K562 (cell line): ENCODE measurements around the gene C9.

Source experiments
- DIDO1 ChIP-seq: fragments of 450-650 bp; IDR thresholded peaks from 2 replicates; pipeline ENCODE4 v1.6.1; 2016; ENCODE audit warnings: low read depth, missing biosample characterization, missing genetic modification characterization
- DMBX1 ChIP-seq: fragments of 250-450 bp; sonication (Bioruptor Pico); IDR thresholded peaks from 2 replicates; pipeline ENCODE4 v1.8.0; 2022; ENCODE audit warnings: inconsistent platforms, mild to moderate bottlenecking, moderate library complexity, borderline replicate concordance
- JUNB ChIP-seq: fragments of 450-650 bp; formaldehyde crosslinking; conservative IDR thresholded peaks from 2 replicates; pipeline ENCODE4 v1.4.0; 2020; ENCODE audit warnings: mild to moderate bottlenecking
- KDM2B ChIP-seq: fragments of 250-450 bp; sonication (Bioruptor Pico); IDR thresholded peaks from 2 replicates; pipeline ENCODE4 v1.8.0; 2021; ENCODE audit warnings: mild to moderate bottlenecking, moderate library complexity
- POLR2A ChIP-seq: fragments of 450-650 bp; conservative IDR thresholded peaks from 2 replicates; pipeline ENCODE4 v1.6.1; 2016
- REST ChIP-seq, 2 experiments: fragments of 450-650 bp; formaldehyde crosslinking in 1 of 2; IDR thresholded peaks; 2 replicates each; pipeline versions ENCODE4 v1.4.0 to v1.6.1; 2014 to 2020; ENCODE audit warnings: mild to moderate bottlenecking in 2 of 2, borderline replicate concordance in 1 of 2, low read depth in 1 of 2
- ZFP36 ChIP-seq: fragments of 150-350 bp; IDR thresholded peaks from 2 replicates; pipeline ENCODE4 v1.6.1; 2018; ENCODE audit warnings: low read length, low read depth; ENCODE audit not compliant: partially characterized antibody
- TF ChIP-seq, protein P1 (sequence below): fragments of 200-400 bp; formaldehyde crosslinking; IDR thresholded peaks from 2 replicates; pipeline ENCODE4 v1.6.1; 2017; ENCODE audit warnings: mild to moderate bottlenecking, low read depth, low read length, moderate library complexity
- TF ChIP-seq, protein P2 (sequence below), 3 experiments: IDR thresholded peaks in 2 of 3; conservative IDR thresholded peaks in 1 of 3; 2 replicates each; pipeline ENCODE4 v1.5.1; 2011 to 2012; ENCODE audit warnings: low read length in 3 of 3, mild to moderate bottlenecking in 3 of 3, control low read depth in 2 of 3, improper control_type of control experiment in 1 of 3, inconsistent platforms in 1 of 3, low read depth in 1 of 3, mixed read lengths in 1 of 3, moderate library complexity in 1 of 3; ENCODE audit not compliant: insufficient read depth in 2 of 3

GRCh38 chr5:39353717-39354399 is 10.4 kb downstream of the C9 start:
- TF ChIP-seq KDM2B (no peak), JUNB (CRISPR knock-in tag) (no peak), DMBX1 (no peak), POLR2A (no peak), DIDO1 (tag) (no peak), REST (IDR thresholded peaks at IDR 0.05; ENCODE audit: borderline replicate concordance) (no peak), REST (CRISPR knock-in tag; IDR thresholded peaks at IDR 0.05; ENCODE audit: low read depth) (no peak), ZFP36 (no peak)
- TF ChIP-seq, protein P1, sequence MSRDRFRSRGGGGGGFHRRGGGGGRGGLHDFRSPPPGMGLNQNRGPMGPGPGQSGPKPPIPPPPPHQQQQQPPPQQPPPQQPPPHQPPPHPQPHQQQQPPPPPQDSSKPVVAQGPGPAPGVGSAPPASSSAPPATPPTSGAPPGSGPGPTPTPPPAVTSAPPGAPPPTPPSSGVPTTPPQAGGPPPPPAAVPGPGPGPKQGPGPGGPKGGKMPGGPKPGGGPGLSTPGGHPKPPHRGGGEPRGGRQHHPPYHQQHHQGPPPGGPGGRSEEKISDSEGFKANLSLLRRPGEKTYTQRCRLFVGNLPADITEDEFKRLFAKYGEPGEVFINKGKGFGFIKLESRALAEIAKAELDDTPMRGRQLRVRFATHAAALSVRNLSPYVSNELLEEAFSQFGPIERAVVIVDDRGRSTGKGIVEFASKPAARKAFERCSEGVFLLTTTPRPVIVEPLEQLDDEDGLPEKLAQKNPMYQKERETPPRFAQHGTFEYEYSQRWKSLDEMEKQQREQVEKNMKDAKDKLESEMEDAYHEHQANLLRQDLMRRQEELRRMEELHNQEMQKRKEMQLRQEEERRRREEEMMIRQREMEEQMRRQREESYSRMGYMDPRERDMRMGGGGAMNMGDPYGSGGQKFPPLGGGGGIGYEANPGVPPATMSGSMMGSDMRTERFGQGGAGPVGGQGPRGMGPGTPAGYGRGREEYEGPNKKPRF, result no peak
- TF ChIP-seq, protein P2, sequence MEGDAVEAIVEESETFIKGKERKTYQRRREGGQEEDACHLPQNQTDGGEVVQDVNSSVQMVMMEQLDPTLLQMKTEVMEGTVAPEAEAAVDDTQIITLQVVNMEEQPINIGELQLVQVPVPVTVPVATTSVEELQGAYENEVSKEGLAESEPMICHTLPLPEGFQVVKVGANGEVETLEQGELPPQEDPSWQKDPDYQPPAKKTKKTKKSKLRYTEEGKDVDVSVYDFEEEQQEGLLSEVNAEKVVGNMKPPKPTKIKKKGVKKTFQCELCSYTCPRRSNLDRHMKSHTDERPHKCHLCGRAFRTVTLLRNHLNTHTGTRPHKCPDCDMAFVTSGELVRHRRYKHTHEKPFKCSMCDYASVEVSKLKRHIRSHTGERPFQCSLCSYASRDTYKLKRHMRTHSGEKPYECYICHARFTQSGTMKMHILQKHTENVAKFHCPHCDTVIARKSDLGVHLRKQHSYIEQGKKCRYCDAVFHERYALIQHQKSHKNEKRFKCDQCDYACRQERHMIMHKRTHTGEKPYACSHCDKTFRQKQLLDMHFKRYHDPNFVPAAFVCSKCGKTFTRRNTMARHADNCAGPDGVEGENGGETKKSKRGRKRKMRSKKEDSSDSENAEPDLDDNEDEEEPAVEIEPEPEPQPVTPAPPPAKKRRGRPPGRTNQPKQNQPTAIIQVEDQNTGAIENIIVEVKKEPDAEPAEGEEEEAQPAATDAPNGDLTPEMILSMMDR (IDR thresholded peaks at IDR 0.05 in 2 of 3, conservative IDR thresholded peaks at IDR 0.05 in 1 of 3; ENCODE audit: insufficient read depth in 2 of 3, low read depth in 1 of 3, low read length in 3 of 3), result no peak
